ENCODE data around the gene SEPTIN10. TPM values are rescaled to one million over a fixed set of nuclear protein-coding genes. Genes with fewer than 3 reads are reported as not detected.

The SEPTIN10 gene
- total and polyA plus RNA-seq, 7 donors: 20.6 to 39.8 (median 32.3) TPM

- no peak for ATAC-seq
- intact Hi-C loops (cut with DNase I): no loop called here
- WGBS, 3 donors: 89 to 95% (median 89%) methylated on average over 10 of the region's 10 CpGs
- DNase-seq: no peak
- Histone ChIP-seq H3K4me1 (no peaks in the 10 kb centered on the region), H3K9me3 (no peaks in the 10 kb centered on the region), H3K27ac (no peak overlapping the region), H3K36me3 (ENCODE audit: insufficient read depth in 1 of 2, low read depth in 1 of 2) (no peaks in the 10 kb centered on the region), H3K27me3 (ENCODE audit: insufficient read depth in 3 of 3, low read length in 2 of 3) (no peaks in the 10 kb centered on the region), H3K4me3 (no peak overlapping the region)
- TF ChIP-seq CTCF (IDR thresholded peaks at IDR 0.05): no peak
Observed at GRCh38 chr2:109633284-109633961, 19.7 kb upstream of the SEPTIN10 start.

GRCh38 chr2:109632158-109632789 is 18.5 kb upstream of the SEPTIN10 start:
- no peaks in the 10 kb centered on the region for H3K9me3 ChIP-seq
- DNase-seq (no peak), ATAC-seq (no peak)
- no peak overlapping the region for H3K4me3 ChIP-seq
- no peaks in the 10 kb centered on the region for H3K36me3 ChIP-seq (ENCODE audit: insufficient read depth in 1 of 2, low read depth in 1 of 2)
- no peak overlapping the region for H3K27ac ChIP-seq
- intact Hi-C loops (cut with DNase I): no loop called here
- H3K4me1 ChIP-seq: no peaks in the 10 kb centered on the region
- H3K27me3 ChIP-seq (ENCODE audit: insufficient read depth in 3 of 3, low read length in 2 of 3): no peaks in the 10 kb centered on the region
- 84 to 86% (median 84%) methylated on average over 14 of the region's 14 CpGs for WGBS, 3 donors
- no peak for TF ChIP-seq CTCF (IDR thresholded peaks at IDR 0.05)

GRCh38 chr2:109631741-109632140 is 18.0 kb upstream of the SEPTIN10 start:
- intact Hi-C loops (cut with DNase I): no loop called here
- no peak overlapping the region for H3K4me3 ChIP-seq
- 78 to 91% (median 80%) methylated on average over 3 of the region's 3 CpGs for WGBS, 3 donors

GRCh38 chr2:109630441-109631430 is 17.0 kb upstream of the SEPTIN10 start:
- no peaks in the 10 kb centered on the region for H3K27me3 ChIP-seq (ENCODE audit: insufficient read depth in 3 of 3, low read length in 2 of 3)
- no peaks in the 10 kb centered on the region for H3K36me3 ChIP-seq (ENCODE audit: insufficient read depth in 1 of 2, low read depth in 1 of 2)
- H3K4me1 ChIP-seq: no peaks in the 10 kb centered on the region
- no peak for DNase-seq
- WGBS, 3 donors: 87 to 95% (median 90%) methylated on average over 19 of the region's 19 CpGs
- no peak for TF ChIP-seq CTCF (IDR thresholded peaks at IDR 0.05)
- H3K27ac ChIP-seq: no peak overlapping the region
- intact Hi-C loops (cut with DNase I): no loop called here
- H3K4me3 ChIP-seq: no peak overlapping the region
- no peak for ATAC-seq
- no peaks in the 10 kb centered on the region for H3K9me3 ChIP-seq

More at GRCh38 chr2:109631741-109632140, 18.0 kb upstream of the SEPTIN10 start:
- Histone ChIP-seq H3K9me3 (no peaks in the 10 kb centered on the region), H3K4me1 (no peaks in the 10 kb centered on the region), H3K27me3 (ENCODE audit: insufficient read depth in 3 of 3, low read length in 2 of 3) (no peaks in the 10 kb centered on the region), H3K27ac (no peak overlapping the region), H3K36me3 (ENCODE audit: insufficient read depth in 1 of 2, low read depth in 1 of 2) (no peaks in the 10 kb centered on the region)
- DNase-seq: no peak
- ATAC-seq: no peak
- no peak for TF ChIP-seq CTCF (IDR thresholded peaks at IDR 0.05)
